Measurements from ENCODE around the gene ITIH4.
"Not testable (repeated sequence)": the region's sequence is repeated elsewhere in the genome, so short reads cannot be mapped to it uniquely, and the experiment has no call there.

ITIH4 gene

GRCh38 chr3:52779837-52780585, 50.5 kb downstream of the ITIH4 start:
- no peak for DNase-seq

- no peak for DNase-seq
Measured at GRCh38 chr3:52779011-52779836, 51.2 kb downstream of the ITIH4 start.

GRCh38 chr3:52777959-52778805, 52.3 kb downstream of the ITIH4 start:
- DNase-seq = no peak

GRCh38 chr3:52777127-52777958, 53.1 kb downstream of the ITIH4 start, which contains the start of gene ITIH1:
Gene ITIH1, plus strand, starts transcription at chr3:52777599. Its CDS starts 17 bp downstream, at chr3:52777616.
- DNase-seq = no peak

- DNase-seq = not testable (repeated sequence)
Measured at GRCh38 chr3:52776486-52776885, 54.0 kb downstream of the ITIH4 start.

- DNase-seq = no peak
Measured at GRCh38 chr3:52775877-52776276, 54.6 kb downstream of the ITIH4 start.

GRCh38 chr3:52774901-52775864, 55.3 kb downstream of the ITIH4 start:
- DNase-seq = no peak

- DNase-seq = no peak
Measured at GRCh38 chr3:52774066-52774713, 56.3 kb downstream of the ITIH4 start.

GRCh38 chr3:52773361-52774065, 57.0 kb downstream of the ITIH4 start:
- DNase-seq = no peak

GRCh38 chr3:52771702-52772101, 58.8 kb downstream of the ITIH4 start:
- no peak for DNase-seq

- DNase-seq = no peak
Measured at GRCh38 chr3:52771334-52771681, 59.2 kb downstream of the ITIH4 start.

GRCh38 chr3:52770496-52771333, 59.8 kb downstream of the ITIH4 start, which contains the start of gene NEK4:
Gene NEK4, minus strand, starts transcription at chr3:52770940. Its CDS starts 194 bp downstream, at chr3:52770746.
- peak; percentile 94 for DNase-seq

GRCh38 chr3:52769786-52770455, 60.6 kb downstream of the ITIH4 start:
- DNase-seq = no peak

GRCh38 chr3:52763466-52763865, 67.0 kb downstream of the ITIH4 start:
- no peak for DNase-seq
